Effector memory CD8-positive, alpha-beta T cell (primary cell): ENCODE measurements around the gene ERMARD.

Source experiments
- ATAC-seq: fragments of 150-1000 bp; cut with Tn5 transposase; replicated peaks from 2 replicates; pipeline ENCODE4 v1.10.0; 2021; ENCODE audit warnings: mild to moderate bottlenecking, moderate library complexity
- DNase-seq, 3 experiments: peaks; one replicate each; pipeline ENCODE4 v3.0.0; 2021
- H3K27ac Mint-ChIP-seq, 2 donors: one replicate each; pipeline ENCODE4 v1.8.0; 2022; ENCODE audit warnings: mild to moderate bottlenecking in 2 of 2, mixed read lengths in 2 of 2, moderate library complexity in 2 of 2
- H3K27me3 Mint-ChIP-seq, 2 donors: one replicate each; pipeline ENCODE4 v1.8.0; 2022; ENCODE audit warnings: mixed read lengths in 2 of 2
- H3K36me3 Mint-ChIP-seq: one replicate; pipeline ENCODE4 v1.8.0; 2022; ENCODE audit warnings: mild to moderate bottlenecking, moderate library complexity, mixed read lengths; ENCODE audit not compliant: insufficient read depth
- H3K4me1 Mint-ChIP-seq, 2 donors: one replicate each; pipeline ENCODE4 v1.8.0; 2022; ENCODE audit warnings: low read depth in 2 of 2, mixed read lengths in 2 of 2
- H3K4me3 Mint-ChIP-seq, 2 donors: one replicate each; pipeline ENCODE4 v1.8.0; 2022; ENCODE audit warnings: mild to moderate bottlenecking in 2 of 2, mixed read lengths in 2 of 2, moderate library complexity in 2 of 2
- H3K9me3 Mint-ChIP-seq, 2 donors: one replicate each; pipeline ENCODE4 v1.8.0; 2022; ENCODE audit warnings: mixed read lengths in 2 of 2

ERMARD gene

DNA sequence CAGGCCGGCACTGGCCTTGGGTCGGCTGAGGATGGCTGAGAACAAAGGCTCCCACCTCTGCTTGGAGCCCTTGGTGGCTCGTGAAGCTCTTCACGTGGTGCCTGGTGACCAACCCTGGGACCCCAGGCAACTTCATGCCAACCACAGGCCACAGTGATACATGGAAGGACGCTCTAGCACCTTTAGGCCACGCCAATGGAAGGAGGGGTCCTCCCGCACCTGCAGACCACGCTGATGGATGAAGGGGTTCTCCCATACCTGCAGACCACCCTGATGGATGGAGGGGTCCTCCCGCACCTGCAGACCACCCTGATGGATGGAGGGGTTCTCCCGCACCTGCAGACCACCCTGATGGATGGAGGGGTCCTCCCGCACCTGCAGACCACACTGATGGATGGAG lies 62.5 kb downstream of the ERMARD start:
- no peaks in the 10 kb centered on the region for H3K36me3 Mint-ChIP-seq
- H3K27ac Mint-ChIP-seq: no peak overlapping the region

GRCh38 chr6:169816054-169816453 lies 64.6 kb downstream of the ERMARD start:
- Mint-ChIP-seq H3K27ac (no peak overlapping the region), H3K27me3 (peaks cover 62 to 67% of the 10 kb centered on the region in 2 donors), H3K9me3 (peaks cover 0 to 7% of the 10 kb centered on the region in 2 donors), H3K4me3 (no peak overlapping the region), H3K36me3 (no peaks in the 10 kb centered on the region), H3K4me1 (peaks cover 0 to 3% of the 10 kb centered on the region in 2 donors)
- DNase-seq (no peak), ATAC-seq (no peak)

More for the DNA sequence above, 62.5 kb downstream of the ERMARD start:
- Mint-ChIP-seq H3K4me3 (no peak overlapping the region), H3K27me3 (peaks cover 56 to 57% of the 10 kb centered on the region in 2 donors), H3K9me3 (peaks cover 0 to 7% of the 10 kb centered on the region in 2 donors), H3K4me1 (peaks cover 0 to 12% of the 10 kb centered on the region in 2 donors)
- DNase-seq (no peak), ATAC-seq (no peak)

DNA sequence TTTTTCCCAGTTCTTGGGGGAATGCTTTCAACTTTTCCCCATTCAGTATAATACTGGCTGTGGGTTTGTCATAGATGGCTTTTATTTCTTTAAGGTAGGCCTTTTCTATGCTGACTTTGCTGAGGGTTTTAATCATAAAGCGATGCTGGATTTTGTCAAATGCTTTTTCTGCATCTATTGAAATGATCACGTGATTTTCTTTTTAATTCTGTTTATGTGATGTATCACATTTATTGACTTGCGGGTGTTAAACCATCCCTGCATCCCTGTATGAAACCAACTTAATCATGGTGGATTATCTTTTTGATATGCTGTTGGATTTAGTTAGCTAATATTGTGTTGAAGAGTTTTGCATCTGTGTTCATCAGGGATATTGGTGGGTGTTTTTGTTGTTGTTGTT lies 65.6 kb downstream of the ERMARD start:
- DNase-seq: no peak
- no peaks in the 10 kb centered on the region for H3K36me3 Mint-ChIP-seq
- peaks cover 0 to 2% of the 10 kb centered on the region in 2 donors for H3K4me1 Mint-ChIP-seq
- no peak for ATAC-seq
- H3K27me3 Mint-ChIP-seq: peaks cover 64 to 71% of the 10 kb centered on the region in 2 donors
- H3K9me3 Mint-ChIP-seq: peaks cover 0 to 7% of the 10 kb centered on the region in 2 donors
- H3K4me3 Mint-ChIP-seq: no peak overlapping the region
- H3K27ac Mint-ChIP-seq: no peak overlapping the region

DNA sequence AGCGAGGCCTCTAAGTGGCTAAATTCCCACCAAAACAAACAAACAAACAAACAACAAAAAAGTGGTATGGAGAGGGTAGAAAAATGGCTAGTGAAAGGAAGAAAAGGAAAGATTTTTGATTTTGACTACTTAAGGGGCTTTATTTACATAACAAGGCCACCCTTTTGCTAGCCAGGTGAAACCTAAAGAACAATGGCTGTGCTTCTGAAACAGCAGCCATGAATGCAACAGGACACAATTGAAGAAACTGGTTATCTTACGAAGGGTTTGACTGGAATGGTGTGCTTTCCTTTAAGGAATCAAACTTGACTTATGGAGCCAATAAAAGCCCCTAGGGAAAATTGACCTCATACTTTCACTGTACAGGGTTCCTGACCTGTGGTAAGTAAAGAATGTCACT lies 68.9 kb downstream of the ERMARD start:
- H3K27me3 Mint-ChIP-seq: peaks cover 68 to 82% of the 10 kb centered on the region in 2 donors

DNA sequence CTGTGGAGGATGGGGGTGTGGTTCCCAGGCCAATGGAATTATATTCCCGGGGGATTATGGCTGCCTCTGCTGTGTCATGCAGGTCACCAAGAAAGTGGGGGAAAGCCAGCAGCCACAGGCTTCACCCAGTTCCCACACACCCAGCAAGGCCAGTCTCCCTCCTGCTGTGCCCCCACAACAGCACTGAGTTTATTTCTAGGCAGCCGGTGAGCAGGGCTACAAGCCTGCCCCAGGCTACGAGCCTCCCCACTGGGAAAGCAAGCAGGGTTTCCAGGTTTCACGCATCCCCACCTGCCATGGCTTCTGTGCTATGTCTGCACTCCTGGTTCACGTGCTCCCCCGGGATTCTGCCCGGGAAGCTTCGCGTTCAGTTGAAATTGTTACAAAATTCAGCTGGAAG lies 72.6 kb downstream of the ERMARD start:
- Mint-ChIP-seq H3K27me3 (peaks cover 67 to 90% of the 10 kb centered on the region in 2 donors), H3K4me1 (no peaks in the 10 kb centered on the region), H3K27ac (no peak overlapping the region), H3K4me3 (no peak overlapping the region), H3K9me3 (peaks cover 0 to 2% of the 10 kb centered on the region in 2 donors), H3K36me3 (no peaks in the 10 kb centered on the region)
- no peak for ATAC-seq
- no peak for DNase-seq

More for the DNA sequence above, 68.9 kb downstream of the ERMARD start:
- ATAC-seq: no peak
- H3K4me1 Mint-ChIP-seq: no peaks in the 10 kb centered on the region
- H3K4me3 Mint-ChIP-seq: no peak overlapping the region
- H3K36me3 Mint-ChIP-seq: no peaks in the 10 kb centered on the region
- no peak for DNase-seq
- peaks cover 0 to 7% of the 10 kb centered on the region in 2 donors for H3K9me3 Mint-ChIP-seq
- no peak overlapping the region for H3K27ac Mint-ChIP-seq

DNA sequence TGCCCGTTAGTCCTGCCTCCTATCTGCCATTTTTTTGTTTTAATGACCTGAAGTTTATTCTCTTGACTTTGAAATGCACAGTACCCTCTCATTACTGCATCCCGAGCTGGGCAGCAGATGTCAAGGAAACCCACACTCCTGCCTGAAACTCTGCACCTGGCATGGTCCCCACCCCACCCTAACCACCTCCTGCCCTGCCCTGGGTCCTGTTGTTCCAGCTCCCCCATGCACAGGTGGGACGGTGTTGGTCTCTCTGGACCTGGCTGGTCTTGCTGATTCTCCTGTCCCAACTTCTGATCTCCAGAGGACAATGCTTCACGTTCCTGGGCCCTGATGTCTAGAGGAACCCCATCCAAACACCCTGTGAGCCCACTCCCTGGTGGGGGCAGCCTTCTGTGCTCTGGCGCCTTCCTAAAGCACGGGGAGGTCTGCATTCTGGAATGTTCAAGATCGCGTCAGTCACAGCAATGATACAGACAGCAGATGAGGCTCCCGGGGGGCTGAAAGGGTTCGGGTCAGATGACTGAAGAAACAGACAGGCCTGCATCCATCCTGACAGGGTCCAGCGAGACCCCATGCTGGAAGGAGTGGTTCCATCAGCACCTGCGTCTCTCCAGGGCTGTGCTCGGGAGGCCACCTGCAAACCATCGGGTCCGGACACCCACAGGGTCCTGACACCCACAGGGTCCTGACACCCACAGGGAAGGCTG lies 73.6 kb downstream of the ERMARD start:
- no peak overlapping the region for H3K4me3 Mint-ChIP-seq
- H3K27me3 Mint-ChIP-seq: peaks cover 66 to 89% of the 10 kb centered on the region in 2 donors
- H3K4me1 Mint-ChIP-seq: no peaks in the 10 kb centered on the region
- no peaks in the 10 kb centered on the region for H3K36me3 Mint-ChIP-seq
- ATAC-seq (no peak), DNase-seq (no peak)
- no peak overlapping the region for H3K27ac Mint-ChIP-seq
- H3K9me3 Mint-ChIP-seq: peaks cover 0 to 2% of the 10 kb centered on the region in 2 donors

- peaks cover 0 to 2% of the 10 kb centered on the region in 2 donors for H3K9me3 Mint-ChIP-seq
- no peak overlapping the region for H3K27ac Mint-ChIP-seq
- no peak overlapping the region for H3K4me3 Mint-ChIP-seq
- H3K27me3 Mint-ChIP-seq: peaks cover 62 to 88% of the 10 kb centered on the region in 2 donors
- ATAC-seq: no peak
- no peaks in the 10 kb centered on the region for H3K4me1 Mint-ChIP-seq
- no peak for DNase-seq
- no peaks in the 10 kb centered on the region for H3K36me3 Mint-ChIP-seq
These were observed 74.3 kb downstream of the ERMARD start for GRCh38 chr6:169825558-169826225.

DNA sequence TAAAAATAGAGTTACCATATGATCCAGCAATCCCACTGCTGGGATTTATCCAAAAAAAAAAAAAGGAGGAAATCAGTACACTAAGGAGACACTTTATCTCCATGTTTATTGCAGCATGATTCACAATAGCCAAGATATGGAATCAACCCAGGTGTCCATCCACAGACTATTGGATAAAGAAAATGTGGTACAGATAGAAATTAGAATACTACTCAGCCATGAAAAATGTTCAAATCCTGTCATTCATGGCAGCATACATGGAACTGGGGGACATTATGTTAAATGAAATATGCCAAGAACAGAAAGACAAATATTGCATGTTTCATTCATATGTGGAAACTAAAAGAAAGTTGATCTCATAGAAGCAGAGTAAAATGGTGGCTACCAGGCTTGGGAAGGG lies 75.3 kb downstream of the ERMARD start:
- Mint-ChIP-seq H3K27ac (no peak overlapping the region), H3K9me3 (peaks cover 0 to 2% of the 10 kb centered on the region in 2 donors), H3K4me3 (no peak overlapping the region), H3K4me1 (peaks cover 3 to 5% of the 10 kb centered on the region in 2 donors), H3K36me3 (peaks cover under 1% of the 10 kb centered on the region), H3K27me3 (peaks cover 62 to 93% of the 10 kb centered on the region in 2 donors)
- DNase-seq (no peak), ATAC-seq (no peak)

- Mint-ChIP-seq H3K36me3 (peaks cover 3% of the 10 kb centered on the region), H3K9me3 (peaks cover 0 to 2% of the 10 kb centered on the region in 2 donors), H3K4me1 (peaks cover 5 to 8% of the 10 kb centered on the region in 2 donors), H3K4me3 (no peak overlapping the region), H3K27ac (no peak overlapping the region), H3K27me3 (peaks cover 65 to 93% of the 10 kb centered on the region in 2 donors)
- ATAC-seq: no peak
- DNase-seq: no peak
These were observed 75.9 kb downstream of the ERMARD start for GRCh38 chr6:169827290-169827717.

- H3K4me1 Mint-ChIP-seq: peaks cover 5 to 8% of the 10 kb centered on the region in 2 donors
- no peak overlapping the region for H3K4me3 Mint-ChIP-seq
- peaks cover 3% of the 10 kb centered on the region for H3K36me3 Mint-ChIP-seq
- DNase-seq (no peak), ATAC-seq (no peak)
- peaks cover 0 to 2% of the 10 kb centered on the region in 2 donors for H3K9me3 Mint-ChIP-seq
- H3K27ac Mint-ChIP-seq: no peak overlapping the region
- peaks cover 62 to 93% of the 10 kb centered on the region in 2 donors for H3K27me3 Mint-ChIP-seq
These were observed 76.8 kb downstream of the ERMARD start for GRCh38 chr6:169828176-169828575.

DNA sequence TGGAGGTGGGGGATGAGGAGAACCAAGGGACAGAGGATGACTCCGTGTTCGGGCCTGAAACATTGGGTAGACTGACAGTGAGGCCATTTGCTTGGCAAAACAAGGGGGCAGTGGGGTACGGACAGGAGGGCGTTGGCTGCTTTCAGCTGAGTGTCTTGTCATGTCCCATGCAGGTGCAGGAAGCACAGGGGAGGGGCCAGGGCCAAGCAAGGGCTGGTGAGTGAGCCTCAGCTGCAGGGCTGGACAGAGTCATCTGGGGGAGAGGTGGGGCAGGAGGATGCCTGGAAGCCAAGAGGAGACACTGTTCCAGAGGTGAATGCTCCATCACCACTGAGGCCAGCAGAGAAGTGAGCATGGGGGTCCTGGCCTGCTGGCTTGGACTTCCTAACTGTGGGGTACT lies 78.4 kb downstream of the ERMARD start:
- Mint-ChIP-seq H3K9me3 (peaks cover 0 to 2% of the 10 kb centered on the region in 2 donors), H3K27ac (no peak overlapping the region), H3K4me1 (peaks cover 5 to 9% of the 10 kb centered on the region in 2 donors), H3K4me3 (no peak overlapping the region), H3K36me3 (peaks cover 3% of the 10 kb centered on the region), H3K27me3 (peaks cover 66 to 92% of the 10 kb centered on the region in 2 donors)
- DNase-seq (no peak), ATAC-seq (no peak)

DNA sequence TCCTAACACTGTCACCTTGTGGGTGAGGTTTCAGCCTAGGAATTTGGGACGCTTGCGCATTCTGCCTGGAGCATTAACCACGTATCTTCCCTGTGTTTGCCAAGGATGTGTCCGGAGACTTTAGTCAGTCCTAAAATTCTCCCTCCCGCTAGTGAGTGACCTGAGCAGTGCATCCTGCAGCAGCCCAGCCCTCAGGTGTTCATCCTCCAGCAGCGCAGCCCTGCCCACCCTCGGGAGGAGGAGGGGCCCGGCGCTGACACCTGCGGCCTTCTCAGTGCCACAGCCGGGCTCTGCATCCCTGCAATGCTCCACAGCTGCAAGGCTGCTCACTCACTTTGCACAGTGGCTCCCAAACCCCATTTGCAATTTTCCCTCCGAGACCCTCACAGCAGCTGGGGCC lies 79.5 kb downstream of the ERMARD start:
- ATAC-seq (no peak), DNase-seq (no peak)
- Mint-ChIP-seq H3K4me3 (no peak overlapping the region), H3K9me3 (peaks cover 0 to 2% of the 10 kb centered on the region in 2 donors), H3K4me1 (peaks cover 5 to 9% of the 10 kb centered on the region in 2 donors), H3K36me3 (peaks cover 3% of the 10 kb centered on the region), H3K27ac (no peak overlapping the region), H3K27me3 (peaks cover 56 to 92% of the 10 kb centered on the region in 2 donors)
